Dendritic cell treated with granulocyte-macrophage colony-stimulating factor and Interleukin-4, amounts not matched to agents 40 ng/mL and 50 ng/mL, for 4 days (primary cell): ENCODE results near the gene AOPEP.

Experiments
- H3K27ac Mint-ChIP-seq: one replicate; pipeline ENCODE4 v1.8.0; 2022; ENCODE audit warnings: mild to moderate bottlenecking, mixed read lengths
- H3K27me3 Mint-ChIP-seq: one replicate; pipeline ENCODE4 v1.8.0; 2022; ENCODE audit warnings: mild to moderate bottlenecking, mixed read lengths
- H3K36me3 Mint-ChIP-seq: one replicate; pipeline ENCODE4 v1.8.0; 2022; ENCODE audit warnings: low read depth, mixed read lengths
- H3K4me1 Mint-ChIP-seq: one replicate; pipeline ENCODE4 v1.8.0; 2022; ENCODE audit warnings: low read depth, mixed read lengths
- H3K4me3 Mint-ChIP-seq: one replicate; pipeline ENCODE4 v1.8.0; 2022; ENCODE audit warnings: mild to moderate bottlenecking, moderate library complexity, mixed read lengths
- H3K9me3 Mint-ChIP-seq: one replicate; pipeline ENCODE4 v1.8.0; 2022; ENCODE audit warnings: mixed read lengths
- intact Hi-C: fragments of 100-400 bp; cut with micrococcal nuclease; formaldehyde crosslinking; loops from one replicate; pipeline ENCODE4 v1.15.0; 2022

Gene AOPEP

DNA sequence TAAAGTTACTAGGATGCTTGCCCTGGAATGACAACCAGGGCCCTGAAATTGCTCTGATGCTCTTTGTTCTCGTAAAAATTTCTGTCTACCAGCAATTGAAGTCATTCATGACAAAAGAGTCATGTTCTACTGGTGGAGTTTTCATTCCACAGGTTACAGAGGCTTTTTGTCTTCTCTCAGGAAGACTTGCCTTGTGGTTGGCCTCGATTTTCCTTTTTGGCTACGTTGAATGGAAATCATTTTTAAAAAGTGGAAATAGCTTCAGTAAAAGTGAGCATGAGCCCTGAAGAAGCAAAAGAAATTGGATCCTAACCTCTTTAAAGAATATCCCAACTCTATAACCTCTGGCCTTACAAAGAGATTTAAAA is 255.2 kb downstream of the AOPEP start:
- Mint-ChIP-seq H3K4me3 (no peak overlapping the region), H3K9me3 (no peaks in the 10 kb centered on the region), H3K27me3 (no peaks in the 10 kb centered on the region), H3K27ac (no peak overlapping the region), H3K4me1 (no peaks in the 10 kb centered on the region), H3K36me3 (no peaks in the 10 kb centered on the region)
- intact Hi-C loops = no loop called here

DNA sequence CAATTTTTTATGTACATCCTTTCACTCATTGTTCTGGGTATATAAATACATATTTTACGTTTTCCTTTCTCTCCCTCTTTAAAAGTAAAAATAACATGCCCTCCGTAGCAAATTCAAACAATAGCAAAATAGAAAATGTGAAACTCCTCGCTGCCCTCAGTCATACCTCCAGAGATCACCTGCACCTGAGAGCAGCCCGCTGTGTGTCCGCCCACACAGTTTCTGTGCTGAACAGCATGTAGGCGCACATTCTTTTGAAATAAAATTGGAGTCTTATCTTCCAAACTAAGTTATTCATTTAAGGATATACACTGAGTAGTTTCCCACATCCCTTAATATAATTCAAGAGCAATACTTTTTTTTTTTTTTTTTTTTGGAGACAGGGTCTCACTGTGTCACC is 255.7 kb downstream of the AOPEP start:
- Mint-ChIP-seq H3K9me3 (no peaks in the 10 kb centered on the region), H3K4me1 (no peaks in the 10 kb centered on the region), H3K27me3 (no peaks in the 10 kb centered on the region), H3K36me3 (no peaks in the 10 kb centered on the region), H3K4me3 (no peak overlapping the region), H3K27ac (no peak overlapping the region)
- intact Hi-C loops = no loop called here

DNA sequence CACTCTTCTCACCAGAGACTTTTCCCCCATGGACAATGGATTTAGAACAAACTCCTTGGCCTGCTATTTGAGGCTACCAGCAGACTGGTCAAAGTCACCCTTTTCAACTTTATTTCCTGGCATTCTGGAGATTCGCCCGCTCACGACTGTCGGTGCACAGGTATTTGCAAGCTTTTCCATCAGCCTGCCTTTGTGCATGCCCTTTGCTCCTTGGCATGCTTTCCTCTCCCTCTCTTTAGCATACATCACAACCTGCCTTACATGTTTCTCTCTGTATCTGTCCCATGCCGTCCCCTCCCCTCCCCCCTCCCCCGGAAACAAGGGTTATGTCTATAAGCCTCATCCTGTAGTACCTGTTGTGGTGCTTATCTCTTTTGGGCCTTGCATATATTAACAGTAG is 257.1 kb downstream of the AOPEP start:
- H3K4me1 Mint-ChIP-seq = no peaks in the 10 kb centered on the region
- intact Hi-C loops = no loop called here
- H3K36me3 Mint-ChIP-seq = no peaks in the 10 kb centered on the region
- H3K27ac Mint-ChIP-seq = no peak overlapping the region
- H3K27me3 Mint-ChIP-seq = no peaks in the 10 kb centered on the region
- no peak overlapping the region for H3K4me3 Mint-ChIP-seq
- no peaks in the 10 kb centered on the region for H3K9me3 Mint-ChIP-seq

DNA sequence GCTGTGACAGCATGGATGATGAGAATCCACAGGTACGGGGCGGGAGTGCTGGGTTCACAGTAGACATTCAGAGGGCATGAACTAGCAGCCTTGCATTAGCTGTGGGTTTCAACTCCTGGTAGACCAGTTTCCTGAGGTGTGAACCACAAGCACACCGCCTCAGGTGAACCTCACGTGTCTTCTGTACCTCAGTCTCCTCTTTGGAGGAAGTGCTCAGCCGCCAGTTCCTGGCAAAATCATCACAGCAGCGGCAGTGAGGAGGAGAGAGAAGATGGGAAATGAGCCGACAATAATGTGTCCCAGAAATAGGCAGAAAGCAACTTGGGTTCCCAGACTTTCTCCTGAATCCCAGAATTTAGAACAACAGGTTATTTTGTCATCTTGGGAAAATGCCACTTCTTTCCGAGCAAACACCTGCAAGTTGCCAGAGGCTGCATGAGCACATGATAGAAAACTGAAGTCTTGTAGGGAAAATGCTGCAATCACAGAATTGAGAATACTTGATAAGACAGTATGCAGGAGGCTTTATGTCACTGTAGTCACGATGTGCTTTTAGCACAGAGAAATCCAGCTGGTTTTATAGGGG is 258.5 kb downstream of the AOPEP start:
- no peaks in the 10 kb centered on the region for H3K4me1 Mint-ChIP-seq
- intact Hi-C loops = no loop called here
- H3K36me3 Mint-ChIP-seq = no peaks in the 10 kb centered on the region
- no peak overlapping the region for H3K27ac Mint-ChIP-seq
- H3K4me3 Mint-ChIP-seq = no peak overlapping the region
- no peaks in the 10 kb centered on the region for H3K9me3 Mint-ChIP-seq
- no peaks in the 10 kb centered on the region for H3K27me3 Mint-ChIP-seq

DNA sequence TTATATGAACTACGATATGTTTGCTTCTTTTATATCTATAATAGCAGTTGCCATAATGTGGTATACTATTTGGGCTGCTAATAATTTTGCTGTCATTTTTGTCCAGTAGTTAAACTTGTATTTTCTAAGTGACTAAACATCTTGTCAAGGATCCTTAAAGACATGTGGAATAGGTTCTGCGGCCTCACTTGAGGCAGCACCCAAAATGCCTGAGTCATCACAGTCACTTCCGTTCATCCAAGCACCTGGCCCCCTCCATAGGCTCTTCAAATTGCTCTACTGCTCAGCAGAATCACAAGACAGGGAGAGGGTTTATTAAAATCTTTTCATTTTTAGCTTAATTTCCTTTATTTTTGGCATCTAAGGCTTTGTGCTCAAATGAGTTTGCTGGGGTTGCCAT is 259.1 kb downstream of the AOPEP start:
- Mint-ChIP-seq H3K4me1 (no peaks in the 10 kb centered on the region), H3K36me3 (no peaks in the 10 kb centered on the region), H3K4me3 (no peak overlapping the region), H3K27me3 (no peaks in the 10 kb centered on the region), H3K27ac (no peak overlapping the region), H3K9me3 (no peaks in the 10 kb centered on the region)
- intact Hi-C loops = no loop called here

DNA sequence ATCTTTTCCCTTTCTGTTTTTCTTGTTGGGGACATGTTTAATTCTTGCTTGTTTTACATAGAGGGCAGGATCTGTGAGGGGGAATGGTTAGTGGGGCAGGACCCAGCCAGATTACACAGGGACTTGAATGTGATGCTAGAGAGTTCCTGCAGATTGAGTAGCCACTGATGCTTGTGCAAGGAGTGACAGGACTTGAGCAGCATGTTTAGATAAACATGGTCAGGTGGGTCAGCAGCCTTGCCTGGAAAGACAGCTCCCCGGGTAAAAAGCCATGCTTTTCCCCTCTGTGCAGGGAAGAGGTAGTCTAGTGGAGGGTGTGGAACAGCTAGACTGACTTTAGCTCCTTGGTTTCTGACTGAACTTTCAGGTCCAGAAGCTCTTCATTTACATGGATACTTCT is 261.2 kb downstream of the AOPEP start:
- Mint-ChIP-seq H3K4me1 (no peaks in the 10 kb centered on the region), H3K4me3 (no peak overlapping the region), H3K27ac (no peak overlapping the region), H3K27me3 (no peaks in the 10 kb centered on the region), H3K9me3 (no peaks in the 10 kb centered on the region), H3K36me3 (no peaks in the 10 kb centered on the region)
- intact Hi-C loops = no loop called here

DNA sequence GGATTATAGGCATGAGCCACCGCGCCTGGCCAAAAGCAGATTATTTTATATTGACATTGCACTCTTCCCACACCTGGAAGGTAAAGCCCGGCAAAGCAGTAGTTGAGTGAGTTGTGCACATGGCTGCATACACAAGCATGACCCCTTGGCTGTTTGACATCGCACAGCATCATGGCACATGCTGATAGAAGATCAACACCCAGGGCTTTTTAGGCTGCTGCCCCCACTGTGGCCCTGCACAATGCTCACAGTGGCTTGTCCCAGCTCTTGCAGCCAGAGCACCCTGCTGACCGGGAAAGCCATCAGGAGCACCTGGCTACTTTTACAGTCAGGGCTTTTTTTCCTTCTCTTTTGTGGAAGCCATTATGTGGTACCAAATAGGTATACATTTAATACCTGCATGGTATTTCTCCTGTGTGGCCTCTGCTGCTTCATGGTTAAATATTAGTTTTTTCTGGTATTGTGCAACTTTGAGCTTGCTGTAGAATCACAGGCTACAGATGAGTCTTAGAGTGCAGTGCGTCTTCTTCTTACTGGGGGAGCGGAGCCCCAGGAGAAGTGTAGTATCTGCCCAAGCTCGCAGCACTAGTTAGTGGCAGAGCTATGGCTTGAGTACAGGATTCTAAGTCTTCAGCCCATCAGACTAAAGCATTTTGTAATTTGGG is 264.5 kb downstream of the AOPEP start:
- intact Hi-C loops = no loop called here
- Mint-ChIP-seq H3K4me3 (no peak overlapping the region), H3K27ac (no peak overlapping the region), H3K9me3 (no peaks in the 10 kb centered on the region), H3K36me3 (no peaks in the 10 kb centered on the region), H3K4me1 (no peaks in the 10 kb centered on the region), H3K27me3 (no peaks in the 10 kb centered on the region)

DNA sequence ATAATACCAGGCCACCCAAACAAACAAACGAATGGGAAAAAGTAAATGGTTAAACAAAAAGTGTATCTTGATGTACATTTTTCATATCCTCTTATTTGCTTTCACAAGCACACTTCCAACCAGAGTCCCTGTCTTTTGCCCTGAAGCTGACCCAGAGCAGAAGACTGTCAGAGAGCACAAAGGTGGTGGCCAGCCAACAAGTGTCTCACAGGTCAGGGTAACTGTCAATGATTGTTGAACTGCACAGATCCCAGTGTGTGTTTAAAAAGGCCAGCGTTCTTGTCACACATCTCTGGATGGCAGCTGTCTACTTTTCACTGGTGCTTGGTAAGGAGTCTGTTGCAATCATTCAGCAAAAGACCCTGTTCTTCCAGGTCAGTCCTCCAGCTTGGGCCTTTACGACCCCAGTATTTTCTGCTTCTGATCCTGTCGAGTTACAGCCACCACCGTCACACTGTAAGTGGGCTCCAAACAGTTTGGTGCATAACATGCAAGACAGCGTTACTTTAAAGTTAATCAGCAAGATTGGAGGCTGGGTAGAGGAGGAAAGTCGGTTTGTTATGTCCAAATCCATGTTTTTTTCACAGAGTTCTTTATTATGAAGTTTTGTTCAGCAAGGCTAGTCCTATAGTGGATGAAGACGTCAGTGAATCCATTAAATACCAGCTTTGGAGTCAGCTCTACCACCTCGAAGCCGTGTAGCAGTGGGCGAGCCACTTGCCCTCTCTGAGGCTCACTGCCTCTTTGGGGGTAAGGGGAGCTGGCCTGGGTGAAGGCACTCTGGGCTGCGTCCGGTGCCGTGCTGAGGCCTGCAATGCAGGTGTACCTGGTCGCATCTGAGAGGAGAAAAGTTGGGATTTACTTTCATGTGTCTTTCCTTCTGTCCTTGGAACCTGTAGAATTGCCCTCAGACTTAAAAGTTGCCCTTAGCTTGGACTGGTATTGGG is 265.7 kb downstream of the AOPEP start:
- Mint-ChIP-seq H3K9me3 (no peaks in the 10 kb centered on the region), H3K4me3 (no peak overlapping the region), H3K4me1 (no peaks in the 10 kb centered on the region), H3K36me3 (no peaks in the 10 kb centered on the region), H3K27me3 (no peaks in the 10 kb centered on the region), H3K27ac (no peak overlapping the region)
- intact Hi-C loops = no loop called here

DNA sequence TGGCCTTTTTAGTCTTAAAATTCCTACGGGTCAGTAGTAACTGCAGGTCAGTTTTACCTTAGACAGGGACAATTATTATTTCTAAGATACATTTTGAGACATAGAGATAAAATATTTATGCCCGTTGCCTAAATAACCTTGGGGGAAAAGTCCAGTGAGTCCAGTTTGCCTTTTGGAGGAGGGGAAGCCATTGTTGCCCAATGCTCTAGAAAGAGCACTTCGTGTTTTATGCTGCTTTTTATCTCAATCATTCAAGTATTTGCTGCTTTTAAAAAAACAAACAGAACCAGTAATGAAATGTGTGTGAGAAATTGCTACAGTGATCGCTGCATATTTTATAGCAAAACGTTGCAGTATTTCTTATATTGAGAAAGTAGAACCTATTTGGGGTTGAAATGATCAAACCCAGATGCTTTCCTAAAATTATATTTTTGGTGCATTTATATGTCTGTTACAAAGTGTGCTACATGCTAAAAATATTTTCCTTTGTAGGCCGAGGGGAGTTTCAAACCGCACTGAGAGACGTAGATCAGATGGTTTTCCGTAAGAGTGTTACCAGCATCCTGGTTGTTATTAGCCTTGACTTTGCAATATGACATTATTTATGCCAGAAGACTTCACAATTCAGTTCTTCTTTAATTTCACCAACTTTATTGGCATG is 266.8 kb downstream of the AOPEP start:
- Mint-ChIP-seq H3K4me1 (no peaks in the 10 kb centered on the region), H3K27me3 (no peaks in the 10 kb centered on the region), H3K27ac (no peak overlapping the region), H3K4me3 (no peak overlapping the region), H3K36me3 (no peaks in the 10 kb centered on the region), H3K9me3 (no peaks in the 10 kb centered on the region)
- intact Hi-C loops = no loop called here

DNA sequence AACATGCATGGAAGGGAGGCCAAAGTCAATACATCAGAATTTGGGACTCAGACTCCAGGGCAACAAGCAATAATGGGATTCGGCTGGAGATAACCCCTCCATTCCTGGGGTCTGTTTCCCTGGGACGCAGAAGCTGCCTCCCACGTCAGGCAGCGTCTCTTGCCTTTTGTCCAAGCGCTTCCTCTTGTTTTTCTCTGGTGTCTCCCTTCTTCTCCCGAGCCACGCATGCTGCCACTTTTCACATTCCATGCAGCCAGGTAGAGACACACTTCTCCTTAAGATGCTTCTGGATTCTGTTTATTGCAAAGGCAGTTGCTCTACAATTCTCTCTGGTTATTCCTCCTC is 267.3 kb downstream of the AOPEP start:
- Mint-ChIP-seq H3K4me3 (no peak overlapping the region), H3K4me1 (no peaks in the 10 kb centered on the region), H3K9me3 (no peaks in the 10 kb centered on the region), H3K36me3 (no peaks in the 10 kb centered on the region), H3K27me3 (no peaks in the 10 kb centered on the region), H3K27ac (no peak overlapping the region)
- intact Hi-C loops = no loop called here

DNA sequence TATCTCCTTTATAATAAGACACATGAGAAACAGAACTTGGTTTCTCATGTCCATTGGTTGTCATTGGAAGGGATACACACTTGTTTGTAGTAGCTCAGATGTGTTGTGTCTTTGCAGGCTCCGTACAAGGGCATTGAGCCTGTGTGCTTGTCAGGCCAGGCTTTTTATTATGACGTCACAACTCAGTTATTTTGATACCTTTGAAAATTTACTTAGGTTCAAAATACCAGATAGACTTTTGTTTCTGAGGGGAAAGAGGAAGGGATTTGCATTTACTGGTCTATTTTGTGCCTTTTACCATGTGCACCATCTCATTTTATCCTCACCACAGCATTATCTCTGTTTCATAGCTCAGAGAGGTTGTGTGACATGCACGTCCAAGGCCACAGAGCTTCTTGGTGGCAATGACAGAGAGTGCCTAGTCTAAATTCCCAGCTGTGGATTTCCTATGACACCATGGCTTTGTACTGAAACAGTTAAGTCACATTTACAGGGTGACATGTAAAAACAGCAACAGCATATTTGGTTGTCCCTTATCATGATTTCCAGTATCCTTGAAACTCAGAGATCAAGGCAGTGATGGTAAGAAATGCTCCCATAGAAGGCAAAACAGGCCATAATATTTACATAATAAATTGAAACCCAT is 268.7 kb downstream of the AOPEP start:
- Mint-ChIP-seq H3K4me3 (no peak overlapping the region), H3K4me1 (peaks cover 8% of the 10 kb centered on the region), H3K9me3 (no peaks in the 10 kb centered on the region), H3K27ac (no peak overlapping the region), H3K27me3 (peaks cover 1% of the 10 kb centered on the region), H3K36me3 (no peaks in the 10 kb centered on the region)
- intact Hi-C loops = no loop called here

DNA sequence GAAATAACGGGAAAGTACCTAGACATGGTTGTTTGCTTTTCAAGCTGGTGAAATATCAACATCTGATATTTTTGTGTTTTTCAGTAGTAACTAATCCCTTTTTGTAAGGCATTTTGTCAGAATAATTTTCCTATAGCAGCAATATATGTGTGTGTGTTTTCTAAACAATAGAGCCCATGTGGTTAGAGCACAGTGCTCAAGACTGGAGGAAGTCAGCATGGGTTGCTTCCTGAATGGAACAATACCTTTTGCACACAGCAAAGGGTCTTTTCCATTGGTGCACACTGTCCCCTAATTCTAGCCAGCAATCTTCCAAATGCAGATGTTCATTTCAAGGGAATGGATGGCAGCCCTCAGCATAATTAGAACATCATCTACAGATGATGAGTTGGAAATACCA is 270.1 kb downstream of the AOPEP start:
- Mint-ChIP-seq H3K9me3 (no peaks in the 10 kb centered on the region), H3K36me3 (no peaks in the 10 kb centered on the region), H3K27me3 (peaks cover 7% of the 10 kb centered on the region), H3K4me3 (no peak overlapping the region), H3K4me1 (peaks cover 8% of the 10 kb centered on the region), H3K27ac (no peak overlapping the region)
- intact Hi-C loops = no loop called here

DNA sequence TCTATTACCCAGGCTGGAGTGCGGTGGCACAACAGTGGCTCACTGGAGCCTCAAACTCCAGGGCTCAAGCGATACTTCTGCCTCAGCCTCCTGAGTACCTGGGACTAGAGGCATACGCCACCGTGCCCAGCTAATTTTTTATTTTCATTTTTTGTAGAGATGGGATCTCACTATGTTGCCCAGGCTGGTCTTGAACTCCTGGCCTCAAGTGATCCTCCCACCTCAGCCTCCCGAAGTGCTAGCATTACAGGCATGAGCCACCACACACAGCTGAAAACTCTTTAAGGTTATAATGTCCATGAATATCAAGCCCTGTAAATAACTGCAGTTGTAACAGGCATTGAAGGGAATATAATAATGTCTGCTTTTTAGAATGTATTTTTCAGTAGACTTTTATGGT is 271.2 kb downstream of the AOPEP start:
- Mint-ChIP-seq H3K4me3 (no peak overlapping the region), H3K36me3 (no peaks in the 10 kb centered on the region), H3K27ac (no peak overlapping the region), H3K9me3 (no peaks in the 10 kb centered on the region), H3K4me1 (peaks cover 8% of the 10 kb centered on the region), H3K27me3 (peaks cover 16% of the 10 kb centered on the region)
- intact Hi-C loops = no loop called here

DNA sequence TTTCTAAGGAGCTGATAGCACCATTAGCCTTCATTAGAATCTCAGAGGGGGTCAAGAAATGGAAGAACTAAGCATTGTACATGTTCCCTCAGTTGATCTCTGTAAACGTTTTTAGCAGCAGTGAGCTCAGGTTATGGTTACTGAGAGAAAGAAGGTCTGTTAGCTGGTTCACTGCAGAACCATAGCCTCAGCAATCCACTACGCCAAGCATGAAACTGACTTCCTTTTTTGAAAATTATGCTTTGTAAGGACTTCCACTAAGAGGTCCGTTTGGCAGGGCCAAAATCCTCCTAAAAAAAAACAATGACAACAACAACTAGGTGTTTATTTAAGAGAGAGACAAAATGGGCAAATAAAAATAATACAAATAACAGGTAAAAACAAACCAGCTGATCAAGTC is 273.3 kb downstream of the AOPEP start:
- no peak overlapping the region for H3K4me3 Mint-ChIP-seq
- peaks cover 30% of the 10 kb centered on the region for H3K27me3 Mint-ChIP-seq
- H3K36me3 Mint-ChIP-seq = no peaks in the 10 kb centered on the region
- intact Hi-C loops = no loop called here
- no peak overlapping the region for H3K27ac Mint-ChIP-seq
- peaks cover 8% of the 10 kb centered on the region for H3K4me1 Mint-ChIP-seq
- no peaks in the 10 kb centered on the region for H3K9me3 Mint-ChIP-seq
